Glutamatergic neuron (in vitro differentiated cells): ENCODE measurements around the gene SLC5A7. TPM values are rescaled to one million over a fixed set of nuclear protein-coding genes. Genes with fewer than 3 reads are reported as not detected.

Source experiments
- DNase-seq: peaks from one replicate; pipeline ENCODE4 v3.0.0; 2022
- H3K27ac Mint-ChIP-seq: one replicate; pipeline ENCODE4 v1.8.0; 2020; ENCODE audit warnings: mild to moderate bottlenecking, mixed read lengths, inconsistent platforms; ENCODE audit not compliant: unreplicated experiment
- H3K27me3 Mint-ChIP-seq: one replicate; pipeline ENCODE4 v1.8.0; 2020; ENCODE audit warnings: mild to moderate bottlenecking, moderate library complexity, mixed read lengths, inconsistent platforms; ENCODE audit not compliant: unreplicated experiment
- H3K36me3 Mint-ChIP-seq: one replicate; pipeline ENCODE4 v1.8.0; 2020; ENCODE audit warnings: mild to moderate bottlenecking, mixed read lengths, inconsistent platforms; ENCODE audit not compliant: unreplicated experiment
- H3K4me1 Mint-ChIP-seq: one replicate; pipeline ENCODE4 v1.8.0; 2020; ENCODE audit warnings: mild to moderate bottlenecking, low read depth, mixed read lengths, inconsistent platforms; ENCODE audit not compliant: unreplicated experiment
- H3K4me3 Mint-ChIP-seq: one replicate; pipeline ENCODE4 v1.8.0; 2020; ENCODE audit warnings: mild to moderate bottlenecking, mixed read lengths, inconsistent platforms; ENCODE audit not compliant: unreplicated experiment
- H3K9me3 Mint-ChIP-seq: one replicate; pipeline ENCODE4 v1.8.0; 2020; ENCODE audit warnings: mild to moderate bottlenecking, moderate library complexity, mixed read lengths, inconsistent platforms; ENCODE audit not compliant: unreplicated experiment
- CTCF ChIP-seq: fragments of 200-600 bp; sonication (generic); IDR thresholded peaks from one replicate; pipeline ENCODE4 v1.5.0; 2021; ENCODE audit not compliant: partially characterized antibody, unreplicated experiment
- long read RNA-seq: library from polyadenylated mRNA; unstranded; transcript quantifications from one replicate; pipeline ENCODE4 v2.0.0, GENCODE V29; 2020; ENCODE audit not compliant: unreplicated experiment
- total RNA-seq: library from RNA; stranded (reverse); fragmentation: NEBNext Ultra II Directional; extraction: Animal tissue kit (Norgen Biotek cat#: 25700); gene quantifications from one replicate; pipeline ENCODE4 v1.2.1, GENCODE V29; 2021; ENCODE audit not compliant: unreplicated experiment

SLC5A7 gene
- total RNA-seq = 0.27 TPM
- long read RNA-seq = 0 reads

DNA sequence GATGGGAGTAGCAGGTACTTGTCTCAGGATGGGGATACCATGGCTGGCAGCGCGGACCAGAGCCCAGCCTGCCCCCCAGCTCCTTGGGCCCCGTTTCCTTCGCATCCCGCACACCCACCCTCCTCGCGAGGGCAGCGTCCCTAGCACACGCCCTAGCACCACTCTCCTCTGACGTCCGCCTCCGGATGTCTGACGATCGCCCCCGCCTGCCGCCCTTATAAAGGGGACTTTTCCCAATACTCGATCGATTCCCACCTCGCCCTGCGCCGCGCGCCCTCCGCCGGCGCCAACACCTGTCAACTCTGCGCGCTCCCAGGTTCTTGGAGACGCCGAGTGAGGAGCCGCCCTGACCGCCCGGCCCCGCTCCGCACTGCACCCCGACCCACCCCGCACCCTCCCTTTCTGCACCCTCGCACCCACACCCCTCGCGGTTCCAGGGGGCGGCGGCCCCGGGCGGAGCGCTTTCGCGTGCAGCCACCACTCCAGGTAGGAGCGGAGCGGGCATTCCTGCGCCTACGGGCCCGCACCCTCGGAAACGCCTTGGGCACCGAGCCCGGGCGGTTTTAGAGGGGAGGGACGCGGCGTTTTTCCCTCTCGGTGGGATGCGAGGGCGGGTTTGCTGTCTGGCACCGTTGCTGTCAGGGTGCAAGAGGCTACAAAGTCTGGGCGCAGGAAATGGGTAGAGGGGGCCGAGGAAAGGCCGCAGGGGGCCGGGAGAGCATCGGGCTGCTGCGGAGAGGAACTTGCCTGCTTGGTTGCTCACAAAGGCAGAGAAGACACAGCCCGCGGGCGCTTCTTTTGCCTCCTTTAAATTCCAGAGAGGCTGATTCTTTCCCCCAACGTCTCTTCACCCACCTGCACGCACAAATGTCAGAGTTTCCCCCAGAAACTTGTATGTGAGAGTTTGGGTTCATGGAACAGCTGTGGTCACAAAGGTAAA is at the start of gene SLC5A7:
SLC5A7 (plus strand) TSS at position 247 of the 940 bp plus-strand sequence. CDS start 1,632 bp downstream, outside the sequence.
- no peaks in the 10 kb centered on the region for H3K36me3 Mint-ChIP-seq
- H3K4me3 Mint-ChIP-seq = peak within 1 kb of the TSS; percentile 84
- H3K4me1 Mint-ChIP-seq = no peaks in the 10 kb centered on the region
- H3K9me3 Mint-ChIP-seq = no peaks in the 10 kb centered on the region
- DNase-seq = peak; percentile 45
- no peaks in the 10 kb centered on the region for H3K27me3 Mint-ChIP-seq
- no peak for TF ChIP-seq CTCF
- no peak within 1 kb of the TSS for H3K27ac Mint-ChIP-seq

DNA sequence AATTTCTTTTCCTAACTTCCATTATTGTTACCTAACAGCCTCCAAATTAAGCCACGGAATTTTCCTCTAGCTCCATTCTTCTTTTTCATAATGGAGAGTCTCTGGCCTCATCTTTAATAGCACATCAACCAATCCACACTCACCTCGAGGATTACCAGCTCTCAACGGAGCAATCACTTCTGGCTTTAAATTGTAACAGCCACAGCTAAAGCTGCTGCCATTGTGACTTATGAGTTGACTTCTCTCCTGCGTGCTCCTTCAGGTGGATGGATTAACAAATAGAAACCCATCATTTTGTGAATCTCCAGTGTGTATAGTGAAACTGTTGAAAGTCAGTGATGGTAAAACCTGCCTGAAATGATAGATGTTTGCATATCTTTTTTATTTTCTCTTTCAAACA is 24.9 kb upstream of the SLC5A7 start:
- no peak for DNase-seq
- TF ChIP-seq CTCF = no peak
- no peaks in the 10 kb centered on the region for H3K4me1 Mint-ChIP-seq

DNA sequence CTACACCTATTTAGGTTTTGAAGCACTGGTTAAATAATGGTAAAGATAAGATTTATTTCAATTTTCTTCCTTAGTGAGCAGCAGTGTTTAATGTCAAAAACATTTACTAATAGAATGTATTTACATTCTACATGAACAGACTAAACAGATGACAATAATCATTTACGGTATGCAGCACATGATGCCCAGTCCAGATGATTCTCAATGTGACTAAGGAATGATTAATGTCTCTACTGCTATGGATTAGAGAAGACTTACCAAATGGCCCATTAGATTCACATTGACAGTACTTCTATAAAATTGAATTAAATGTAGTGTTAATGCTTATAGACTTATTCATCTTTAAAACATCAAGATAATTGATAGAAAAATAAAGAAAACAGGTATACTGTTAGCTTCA is 22.1 kb upstream of the SLC5A7 start:
- H3K36me3 Mint-ChIP-seq = no peaks in the 10 kb centered on the region
- no peaks in the 10 kb centered on the region for H3K4me1 Mint-ChIP-seq
- no peak for DNase-seq
- no peaks in the 10 kb centered on the region for H3K9me3 Mint-ChIP-seq
- H3K4me3 Mint-ChIP-seq = no peak overlapping the region
- H3K27me3 Mint-ChIP-seq = no peaks in the 10 kb centered on the region
- no peak overlapping the region for H3K27ac Mint-ChIP-seq
- TF ChIP-seq CTCF = no peak

More for the DNA sequence above, 24.9 kb upstream of the SLC5A7 start:
- H3K27ac Mint-ChIP-seq = no peak overlapping the region
- no peaks in the 10 kb centered on the region for H3K9me3 Mint-ChIP-seq
- H3K4me3 Mint-ChIP-seq = no peak overlapping the region
- H3K36me3 Mint-ChIP-seq = no peaks in the 10 kb centered on the region
- H3K27me3 Mint-ChIP-seq = peaks cover 1% of the 10 kb centered on the region

- no peaks in the 10 kb centered on the region for H3K9me3 Mint-ChIP-seq
- no peak for TF ChIP-seq CTCF
- no peak overlapping the region for H3K27ac Mint-ChIP-seq
- H3K4me3 Mint-ChIP-seq = no peak overlapping the region
- H3K36me3 Mint-ChIP-seq = no peaks in the 10 kb centered on the region
- DNase-seq = no peak
- no peaks in the 10 kb centered on the region for H3K27me3 Mint-ChIP-seq
- no peaks in the 10 kb centered on the region for H3K4me1 Mint-ChIP-seq
Measured at GRCh38 chr2:107984707-107985106, 1.6 kb upstream of the SLC5A7 start.

- H3K9me3 Mint-ChIP-seq = no peaks in the 10 kb centered on the region
- no peak overlapping the region for H3K27ac Mint-ChIP-seq
- H3K4me1 Mint-ChIP-seq = no peaks in the 10 kb centered on the region
- no peak for TF ChIP-seq CTCF
- H3K36me3 Mint-ChIP-seq = no peaks in the 10 kb centered on the region
- H3K4me3 Mint-ChIP-seq = no peak overlapping the region
- no peaks in the 10 kb centered on the region for H3K27me3 Mint-ChIP-seq
- DNase-seq = no peak
Measured at GRCh38 chr2:107988108-107988507, 1.8 kb downstream of the SLC5A7 start.
